ENCODE data around the gene SLC25A18.
A peak's percentile ranks its signal among the peaks of the same experiment; 100 is the strongest.
"Not testable (repeated sequence)": the region's sequence is repeated elsewhere in the genome, so short reads cannot be mapped to it uniquely, and the experiment has no call there.

SLC25A18 gene

GRCh38 chr22:17634696-17635095, 71.4 kb downstream of the SLC25A18 start:
- no peak overlapping the region for H3K4me3 ChIP-seq
- DNase-seq (ENCODE audit: low spot score), result no peak
- no peak for TF ChIP-seq CTCF (IDR thresholded peaks at IDR 0.05)
- H3K27ac ChIP-seq, result no peak overlapping the region

GRCh38 chr22:17636850-17637249, 73.6 kb downstream of the SLC25A18 start:
- not testable (repeated sequence) for H3K27ac ChIP-seq; H3K4me3 ChIP-seq; DNase-seq (ENCODE audit: low spot score)

GRCh38 chr22:17637490-17638181, 74.3 kb downstream of the SLC25A18 start:
- no peak for DNase-seq (ENCODE audit: low spot score)
- TF ChIP-seq CTCF (IDR thresholded peaks at IDR 0.05), result no peak
- H3K4me3 ChIP-seq, result peak overlapping the region; percentile 80
- H3K27ac ChIP-seq, result peak overlapping the region; percentile 97 to 99

- DNase-seq (ENCODE audit: low spot score), result no peak
- Histone ChIP-seq H3K27ac (peak overlapping the region; percentile 97 to 99), H3K4me3 (peak overlapping the region; percentile 80)
- no peak for TF ChIP-seq CTCF (IDR thresholded peaks at IDR 0.05)
Observed at GRCh38 chr22:17638182-17638431, 74.8 kb downstream of the SLC25A18 start.

GRCh38 chr22:17638432-17639246, 75.3 kb downstream of the SLC25A18 start, which contains the start of gene BCL2L13:
BCL2L13 (plus strand) TSS chr22:17638757; CDS start chr22:17655712, 16,955 bp downstream.
- Histone ChIP-seq H3K4me3 (peak within 1 kb of the TSS; percentile 80), H3K27ac (peak within 1 kb of the TSS; percentile 97 to 99)
- no peak for TF ChIP-seq CTCF (IDR thresholded peaks at IDR 0.05)
- DNase-seq (ENCODE audit: low spot score), result peak; percentile 94

GRCh38 chr22:17639247-17639741, 76.0 kb downstream of the SLC25A18 start:
- Histone ChIP-seq H3K27ac (peak overlapping the region; percentile 97 to 99), H3K4me3 (peak overlapping the region; percentile 80)
- DNase-seq (ENCODE audit: low spot score), result no peak
- TF ChIP-seq CTCF (IDR thresholded peaks at IDR 0.05), result no peak
